K562 (cell line): ENCODE data around the gene NFATC2. TPM values are rescaled to one million over a fixed set of nuclear protein-coding genes. Genes with fewer than 3 reads are reported as not detected.

ENCODE experiments used
- ARID4B ChIP-seq: sonication (generic); formaldehyde crosslinking; IDR thresholded peaks from 2 replicates; pipeline ENCODE4 v1.8.0; 2022; ENCODE audit warnings: mild to moderate bottlenecking, missing genetic modification reagents
- CBFA2T3 ChIP-seq: fragments of 450-650 bp; IDR thresholded peaks from 2 replicates; pipeline ENCODE4 v1.6.1; 2017
- EHMT2 ChIP-seq: fragments of 450-650 bp; IDR thresholded peaks from 2 replicates; pipeline ENCODE4 v1.6.1; 2018; ENCODE audit warnings: antibody characterized with exemption
- FOXP1 ChIP-seq: sonication (generic); formaldehyde crosslinking; IDR thresholded peaks from 2 replicates; pipeline ENCODE4 v1.8.0; 2022; ENCODE audit warnings: mild to moderate bottlenecking, missing genetic modification reagents
- GTF2E2 ChIP-seq: fragments of 200-800 bp; sonication (Bioruptor generic); IDR thresholded peaks from 2 replicates; pipeline ENCODE4 v1.6.1; 2016; ENCODE audit warnings: missing genetic modification characterization, missing compliant biosample characterization
- HDAC1 ChIP-seq, 2 experiments: fragments of 450-650 bp; IDR thresholded peaks; 2 replicates each; pipeline ENCODE4 v1.6.1; 2016 to 2017; ENCODE audit warnings: inconsistent platforms in 1 of 2, mild to moderate bottlenecking in 1 of 2, moderate library complexity in 1 of 2
- HMGN3 ChIP-seq: IDR thresholded peaks from 2 replicates; pipeline ENCODE4 v1.6.1; 2011; ENCODE audit warnings: borderline replicate concordance, low read depth, mild to moderate bottlenecking, mixed read lengths, low read length; ENCODE audit not compliant: insufficient read length; ENCODE audit errors: extremely low read depth
- KDM1A ChIP-seq, 2 experiments: fragments of 450-650 bp; IDR thresholded peaks; 2 replicates each; pipeline ENCODE4 v1.6.1; 2016; ENCODE audit warnings: mild to moderate bottlenecking in 2 of 2
- KLF1 ChIP-seq: fragments of 450-650 bp; IDR thresholded peaks from 2 replicates; pipeline ENCODE4 v1.6.1; 2016; ENCODE audit warnings: missing genetic modification characterization, missing compliant biosample characterization
- KLF13 ChIP-seq: fragments of 450-650 bp; IDR thresholded peaks from 2 replicates; pipeline ENCODE4 v1.6.1; 2016; ENCODE audit warnings: missing genetic modification characterization, low read depth, mild to moderate bottlenecking, missing compliant biosample characterization, moderate library complexity, borderline replicate concordance
- MAFF ChIP-seq: IDR thresholded peaks from 2 replicates; pipeline ENCODE4 v1.6.1; 2012; ENCODE audit warnings: low read length, improper control_type of control experiment
- MXI1 ChIP-seq: IDR thresholded peaks from 2 replicates; pipeline ENCODE4 v1.6.1; 2011; ENCODE audit warnings: low read depth, mild to moderate bottlenecking, improper control_type of control experiment, low read length
- NR2C1 ChIP-seq, 2 experiments: fragments of 450-650 bp; IDR thresholded peaks; 2 replicates each; pipeline ENCODE4 v1.6.1; 2017; ENCODE audit warnings: mild to moderate bottlenecking in 2 of 2, antibody characterized with exemption in 1 of 2, inconsistent platforms in 1 of 2, missing compliant biosample characterization in 1 of 2, missing genetic modification characterization in 1 of 2
- PHTF2 ChIP-seq: fragments of 250-450 bp; sonication (Bioruptor Pico); IDR thresholded peaks from 2 replicates; pipeline ENCODE4 v1.5.0; 2021; ENCODE audit warnings: mild to moderate bottlenecking
- POLR3A ChIP-seq: IDR thresholded peaks from 2 replicates; pipeline ENCODE4 v1.6.1; 2011; ENCODE audit warnings: borderline replicate concordance, mild to moderate bottlenecking, moderate library complexity; ENCODE audit not compliant: insufficient read length, insufficient read depth; ENCODE audit errors: extremely low read depth
- PTBP1 ChIP-seq: fragments of 200-400 bp; formaldehyde crosslinking; IDR thresholded peaks from 2 replicates; pipeline ENCODE4 v1.6.1; 2017; ENCODE audit warnings: low read depth, low read length
- PYGO2 ChIP-seq: fragments of 450-650 bp; IDR thresholded peaks from 2 replicates; pipeline ENCODE4 v1.6.1; 2016; ENCODE audit warnings: mild to moderate bottlenecking, missing genetic modification characterization, moderate library complexity, missing compliant biosample characterization
- SIX5 ChIP-seq, 2 experiments: IDR thresholded peaks; 2 replicates each; pipeline ENCODE4 v1.6.1; 2011; ENCODE audit warnings: low read length in 2 of 2, borderline replicate concordance in 1 of 2, low read depth in 1 of 2, mild to moderate bottlenecking in 1 of 2, moderate library complexity in 1 of 2; ENCODE audit not compliant: insufficient read depth in 1 of 2
- SRSF7 ChIP-seq: fragments of 200-400 bp; formaldehyde crosslinking; optimal IDR thresholded peaks from 2 replicates; pipeline ENCODE3; 2017; ENCODE audit warnings: mild to moderate bottlenecking, low read depth, low read length
- ZNF449 ChIP-seq: fragments of 250-450 bp; sonication (Bioruptor Pico); IDR thresholded peaks from 2 replicates; pipeline ENCODE4 v1.8.0; 2022; ENCODE audit warnings: moderate library complexity, mild to moderate bottlenecking, inconsistent platforms
- ZNF586 ChIP-seq: fragments of 450-650 bp; formaldehyde crosslinking; conservative IDR thresholded peaks from 2 replicates; pipeline ENCODE4 v1.4.0; 2020; ENCODE audit warnings: mild to moderate bottlenecking, moderate library complexity
- ZNF707 ChIP-seq: fragments of 250-450 bp; sonication (Bioruptor Pico); conservative IDR thresholded peaks from 2 replicates; pipeline ENCODE4 v1.8.0; 2022; ENCODE audit warnings: inconsistent platforms, mild to moderate bottlenecking, moderate library complexity
- ZSCAN32 ChIP-seq: fragments of 450-650 bp; formaldehyde crosslinking; IDR thresholded peaks from 2 replicates; pipeline ENCODE4 v1.4.0; 2020; ENCODE audit warnings: mild to moderate bottlenecking, moderate library complexity
- polyA plus RNA-seq, 8 experiments: library from polyadenylated mRNA; depleted of rRNA in 4 of 8; stranded (reverse) in 5 of 8; unstranded in 3 of 8; fragments of >200 nt; fragmentation: Nextera tagmentation in 2 of 8; fragmentation: Illumina TruSeq in 1 of 8; extraction: Ambion mirVana in 2 of 8; extraction: Trizol in 1 of 8; gene quantifications; 2 replicates each; pipeline versions ENCODE4 v1.2.1 to v1.2.3, GENCODE V29; 2011 to 2014; ENCODE audit warnings: inconsistent platforms in 1 of 8, missing spikeins in 1 of 8
- total RNA-seq, 7 experiments: library from RNA; depleted of rRNA in 6 of 7; stranded (reverse); fragments of >200 nt in 6 of 7; fragmentation: Illumina TruSeq in 2 of 7; extraction: Trizol in 2 of 7; gene quantifications; 2 replicates each; pipeline versions ENCODE4 v1.2.1 to v1.2.3, GENCODE V29; 2011 to 2021; ENCODE audit warnings: low replicate concordance in 1 of 7

Gene NFATC2
- total and polyA plus RNA-seq, 9 of the 15 experiments (the other 6 are each of a cell fraction or from before 2014, with no cell fraction given) = 1.9 to 11.2 (median 3.0) TPM

GRCh38 chr20:51379601-51380341 is 162.7 kb downstream of the NFATC2 start (continued):
- TF ChIP-seq ZNF449 (CRISPR knock-in tag) (no peak), ARID4B (CRISPR knock-in tag) (no peak), MXI1 (no peak), EHMT2 (peak; percentile 78; the same call in 1 of the 2 replicates), KLF13 (tag) (no peak), CBFA2T3 (peak; percentile 67), PYGO2 (tag) (no peak), HDAC1 (IDR thresholded peaks at IDR 0.05) (no peak), ZSCAN32 (CRISPR knock-in tag) (no peak), KDM1A (IDR thresholded peaks at IDR 0.05) (no peak), ZNF707 (CRISPR knock-in tag) (no peak), KLF1 (tag) (no peak), FOXP1 (CRISPR knock-in tag) (no peak), HMGN3 (no peak), PTBP1 (no peak), ZNF586 (CRISPR knock-in tag) (no peak), GTF2E2 (tag) (no peak), POLR3A (no peak), SIX5 (IDR thresholded peaks at IDR 0.05; ENCODE audit: borderline replicate concordance in 1 of 2, insufficient read depth in 1 of 2, low read depth in 1 of 2, low read length in 2 of 2) (no peak), NR2C1 (IDR thresholded peaks at IDR 0.05) (no peak), NR2C1 (tag; IDR thresholded peaks at IDR 0.05) (no peak), MAFF (no peak), SRSF7 (no peak), PHTF2 (CRISPR knock-in tag) (no peak)
